SU-DHL-6 (cell line): ENCODE measurements around the gene ARAP3.

Source experiments
- CTCF ChIP-seq: fragments of 200-600 bp; sonication (generic); IDR thresholded peaks from one replicate; pipeline ENCODE4 v1.5.1; 2017; ENCODE audit warnings: antibody characterized with exemption, mild to moderate bottlenecking, low read length, moderate library complexity; ENCODE audit not compliant: insufficient read depth, poor library complexity, severe bottlenecking
- EZH2phosphoT487 ChIP-seq: fragments of 200-600 bp; sonication (generic), shearing (Covaris generic); conservative IDR thresholded peaks from 2 replicates; pipeline ENCODE4 v1.6.1; 2018; ENCODE audit warnings: mild to moderate bottlenecking, antibody characterized with exemption, low read length, moderate library complexity, mixed read lengths

- TF ChIP-seq CTCF (no peak), EZH2phosphoT487 (no peak)
Observed at GRCh38 chr5:141707510-141707909, 25.5 kb upstream of the ARAP3 start.
